Cardiac fibroblast (primary cell): Measurements from ENCODE around the gene KIAA0586.

Source experiments
- DNase-seq, 2 donors: peaks; one replicate each; pipeline versions ENCODE4 v3.0.0 to v3.0.0-alpha.2; 2010; ENCODE audit warnings: low read depth in 2 of 2
- H3K4me3 ChIP-seq, 2 donors: replicated peaks in 1 of 2; 1 replicate in 1 of 2; 2 replicates in 1 of 2; pipeline ENCODE4 v1.5.1; 2011; ENCODE audit warnings: low read depth in 2 of 2, low read length in 2 of 2, mild to moderate bottlenecking in 2 of 2, moderate library complexity in 1 of 2
- TF ChIP-seq, protein P1 (sequence below): IDR thresholded peaks from one replicate; pipeline ENCODE4 v1.5.1; 2011; ENCODE audit warnings: low read depth, mild to moderate bottlenecking, low read length, inconsistent platforms

Gene KIAA0586

DNA sequence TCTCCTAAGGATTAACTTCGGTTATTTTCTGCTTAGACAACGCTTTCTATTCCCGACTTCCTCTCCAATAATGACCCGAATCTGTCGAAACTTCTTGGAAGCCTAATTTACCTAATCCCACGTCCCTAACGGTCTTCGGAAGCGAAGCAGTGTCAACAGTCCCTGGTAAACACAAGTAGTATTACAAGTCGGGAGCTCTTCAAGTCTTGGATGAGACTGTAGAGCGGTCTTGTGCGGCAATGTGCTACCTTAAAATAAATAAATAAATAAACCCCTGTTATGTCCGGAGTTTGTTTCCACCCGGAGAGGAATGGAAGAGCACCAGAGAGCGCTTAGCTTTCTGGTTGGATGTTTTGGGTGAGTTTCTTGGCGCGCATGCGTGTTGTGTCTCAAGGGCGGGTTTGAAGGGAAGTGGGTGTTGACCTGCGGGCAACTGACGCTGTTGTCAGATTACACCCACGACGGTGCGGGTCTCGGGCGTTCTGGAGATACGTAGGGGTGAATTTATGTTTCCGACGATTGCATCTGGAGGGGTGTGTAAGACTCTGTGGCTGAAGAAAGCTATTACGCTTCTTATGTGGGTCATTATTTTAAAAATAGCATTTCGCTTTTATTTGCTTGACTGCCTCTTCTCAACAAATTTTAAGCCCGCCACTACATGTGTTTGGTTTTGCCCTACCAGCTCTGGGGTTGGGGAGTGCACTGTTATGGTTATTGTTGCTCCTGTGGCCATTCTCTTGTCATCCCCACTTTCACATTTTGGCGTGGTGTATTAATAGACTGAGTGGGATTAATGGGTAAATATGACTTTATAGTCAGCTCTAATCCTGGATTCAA, at the start of gene KIAA0586, which contains the start of gene TIMM9:
TSS of gene KIAA0586 (plus strand) at position 439 of the 837 bp plus-strand sequence. CDS start 546 bp downstream, outside the sequence.
TSS of gene TIMM9 (minus strand) at position 251 of the 837 bp plus-strand sequence. CDS start 15,586 bp downstream, outside the sequence.
- peak; percentile 99 to 100 for DNase-seq
- peak within 1 kb of the TSS; percentile 70 to 86 for H3K4me3 ChIP-seq
- TF ChIP-seq, protein P1, sequence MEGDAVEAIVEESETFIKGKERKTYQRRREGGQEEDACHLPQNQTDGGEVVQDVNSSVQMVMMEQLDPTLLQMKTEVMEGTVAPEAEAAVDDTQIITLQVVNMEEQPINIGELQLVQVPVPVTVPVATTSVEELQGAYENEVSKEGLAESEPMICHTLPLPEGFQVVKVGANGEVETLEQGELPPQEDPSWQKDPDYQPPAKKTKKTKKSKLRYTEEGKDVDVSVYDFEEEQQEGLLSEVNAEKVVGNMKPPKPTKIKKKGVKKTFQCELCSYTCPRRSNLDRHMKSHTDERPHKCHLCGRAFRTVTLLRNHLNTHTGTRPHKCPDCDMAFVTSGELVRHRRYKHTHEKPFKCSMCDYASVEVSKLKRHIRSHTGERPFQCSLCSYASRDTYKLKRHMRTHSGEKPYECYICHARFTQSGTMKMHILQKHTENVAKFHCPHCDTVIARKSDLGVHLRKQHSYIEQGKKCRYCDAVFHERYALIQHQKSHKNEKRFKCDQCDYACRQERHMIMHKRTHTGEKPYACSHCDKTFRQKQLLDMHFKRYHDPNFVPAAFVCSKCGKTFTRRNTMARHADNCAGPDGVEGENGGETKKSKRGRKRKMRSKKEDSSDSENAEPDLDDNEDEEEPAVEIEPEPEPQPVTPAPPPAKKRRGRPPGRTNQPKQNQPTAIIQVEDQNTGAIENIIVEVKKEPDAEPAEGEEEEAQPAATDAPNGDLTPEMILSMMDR = no peak

DNA sequence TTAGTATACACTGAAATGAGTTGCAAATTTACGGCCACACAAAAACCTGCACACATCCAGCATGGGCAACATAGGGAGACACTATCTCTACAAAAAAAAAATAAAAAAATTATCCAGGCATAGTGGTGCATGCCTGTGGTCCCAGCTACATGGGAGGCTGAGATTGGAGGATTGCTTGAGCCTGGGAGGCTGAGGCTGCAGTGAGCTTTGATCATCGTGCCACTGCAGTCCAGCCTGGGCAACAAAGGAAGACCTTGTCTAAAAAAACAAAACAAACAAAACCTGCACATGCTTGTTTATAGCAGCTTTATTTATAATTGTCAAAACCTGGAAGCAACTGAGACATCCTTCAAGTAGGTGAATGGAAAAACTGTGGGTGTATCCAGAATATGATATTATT, 36.7 kb upstream of the KIAA0586 start:
- DNase-seq = no peak
- TF ChIP-seq, protein P1 = no peak
- H3K4me3 ChIP-seq = no peak overlapping the region

DNA sequence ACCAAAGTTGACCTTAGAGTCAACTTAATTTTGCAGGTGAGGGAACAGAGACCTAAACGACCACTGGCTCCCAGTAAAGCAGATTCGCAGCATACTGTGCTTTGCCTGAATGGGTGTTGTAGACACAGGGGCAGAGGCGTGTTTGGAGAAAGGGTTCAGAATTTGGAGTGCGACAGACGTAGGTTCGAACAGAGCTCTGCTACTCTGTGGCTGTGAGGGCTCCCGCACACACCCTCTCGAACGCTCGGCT, 32.0 kb upstream of the KIAA0586 start:
- H3K4me3 ChIP-seq = peak overlapping the region; percentile 17 to 49
- DNase-seq = no peak
- TF ChIP-seq, protein P1 = no peak

DNA sequence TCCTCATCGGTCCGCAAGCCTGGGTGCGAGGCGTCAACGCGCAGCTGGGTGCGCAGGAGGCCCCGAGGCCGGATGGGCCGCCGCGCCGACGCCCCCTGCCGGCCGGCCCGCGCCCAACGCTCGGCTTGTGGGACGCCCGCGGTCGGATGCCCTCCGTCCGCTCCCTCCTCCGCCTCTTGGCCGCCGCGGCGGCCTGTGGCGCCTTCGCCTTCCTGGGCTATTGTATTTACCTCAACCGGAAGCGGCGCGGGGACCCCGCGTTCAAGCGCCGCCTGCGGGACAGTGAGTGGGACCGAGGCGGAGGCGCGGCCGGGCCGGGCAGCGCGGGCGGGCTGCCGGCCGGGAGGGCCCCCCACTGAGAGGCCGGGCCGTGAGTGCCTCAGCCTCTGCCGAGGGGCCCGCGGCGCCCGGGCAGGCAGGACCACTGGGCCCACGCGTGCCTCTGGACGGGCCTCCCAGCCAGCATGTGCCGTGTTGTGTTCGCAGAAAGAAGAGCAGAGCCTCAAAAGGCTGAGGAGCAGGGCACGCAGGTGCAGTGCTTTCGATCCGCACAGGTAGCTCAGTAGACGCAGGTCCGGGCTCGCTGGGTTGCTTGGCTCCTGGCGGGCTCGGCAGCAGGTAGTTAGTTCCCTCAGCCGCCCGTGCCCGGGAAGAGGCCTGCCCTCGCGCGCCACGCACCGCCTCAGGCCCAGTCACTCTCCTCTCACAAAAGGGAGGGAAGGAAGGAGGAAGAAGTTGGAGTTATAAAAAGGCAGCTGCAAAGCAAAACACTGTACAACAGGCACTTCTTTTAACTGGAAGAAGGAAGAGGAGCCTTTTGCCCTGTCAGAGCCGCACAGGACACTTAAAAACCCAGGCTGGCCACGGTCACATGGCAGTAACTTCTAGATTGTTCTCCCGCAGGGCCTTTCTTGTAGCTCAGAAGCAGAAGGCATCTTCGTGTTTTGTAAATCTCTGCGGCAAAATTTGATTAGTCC, 31.4 kb upstream of the KIAA0586 start, which contains the start of gene TOMM20L:
TSS of gene TOMM20L (plus strand) at position 119 of the 977 bp plus-strand sequence. CDS start at position 147, 28 bp downstream.
- H3K4me3 ChIP-seq = peak within 1 kb of the TSS; percentile 42 to 49
- TF ChIP-seq, protein P1 = peak; percentile 25
- DNase-seq = peak; percentile 62 to 71

DNA sequence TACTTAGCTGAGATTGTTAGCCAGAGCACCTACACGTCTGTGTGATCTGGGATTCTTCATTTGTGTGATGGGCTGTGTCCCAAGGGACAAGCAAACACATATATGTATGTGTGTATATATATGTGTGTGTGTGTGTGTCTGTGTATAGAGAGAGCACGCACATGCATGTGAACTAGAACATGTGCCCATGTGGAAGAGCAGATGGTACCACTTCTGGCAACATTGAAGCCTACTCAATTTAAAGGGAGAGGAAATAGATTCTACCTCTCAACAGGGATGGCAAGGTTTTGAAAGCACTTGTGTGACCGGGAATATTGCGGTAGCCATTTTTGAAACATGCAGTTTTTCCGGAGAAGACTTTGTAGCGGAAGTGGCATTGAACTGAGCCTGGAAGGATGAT, 30.4 kb upstream of the KIAA0586 start:
- TF ChIP-seq, protein P1 = no peak
- no peak for DNase-seq
- no peak overlapping the region for H3K4me3 ChIP-seq

DNA sequence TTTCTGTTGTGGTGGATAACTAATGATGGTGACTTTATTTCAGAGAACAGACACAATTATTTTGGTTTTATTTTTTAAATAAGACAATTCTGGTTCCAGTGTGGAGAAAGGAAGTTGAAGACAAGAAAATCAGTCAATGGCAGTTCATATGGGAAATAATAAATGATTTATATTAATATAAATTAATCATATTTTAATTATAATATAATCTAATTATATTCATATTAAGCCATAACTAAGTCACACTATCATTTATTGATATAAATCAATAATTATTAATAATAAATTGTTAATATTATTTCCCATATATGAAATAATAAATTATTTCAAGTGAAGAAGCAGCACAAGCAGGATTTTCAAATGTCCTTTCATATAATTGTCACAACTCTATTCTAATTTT, 29.0 kb upstream of the KIAA0586 start:
- TF ChIP-seq, protein P1 = no peak
- H3K4me3 ChIP-seq = no peak overlapping the region
- no peak for DNase-seq
